Measurements from ENCODE around the gene FRMD4A.

DNA sequence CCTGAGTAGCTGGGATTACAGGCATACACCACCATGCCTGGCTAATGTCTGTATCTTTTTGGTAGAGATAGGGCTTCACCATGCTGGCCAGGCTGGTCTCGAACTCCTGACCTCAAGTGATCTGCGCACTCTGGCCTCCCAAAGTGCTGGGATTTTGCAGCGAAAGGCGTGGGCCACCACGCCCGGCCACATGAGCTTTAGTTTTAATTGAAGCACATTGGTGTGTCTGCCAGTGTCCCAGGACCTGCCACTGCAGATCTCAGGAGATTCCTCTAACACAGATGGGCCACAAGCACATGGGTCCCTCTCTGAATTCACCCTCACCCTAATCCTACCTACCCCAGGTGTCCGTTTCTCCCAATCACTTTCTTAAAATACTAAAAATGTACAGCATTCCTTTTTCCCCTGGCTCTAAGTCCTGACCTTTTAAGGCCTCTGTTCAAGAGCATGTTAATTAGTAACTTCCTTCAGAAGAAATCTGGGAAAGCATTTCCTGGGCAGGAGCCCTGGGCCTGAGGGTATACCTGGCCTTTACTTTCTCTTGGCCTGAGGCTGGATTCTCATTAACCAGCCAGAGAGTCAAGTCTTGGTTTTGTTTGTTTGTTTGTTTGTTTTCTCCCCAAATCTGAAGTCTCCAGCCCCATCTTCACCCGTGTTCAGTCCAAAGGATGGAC, 661.4 kb downstream of the FRMD4A start:
- TF ChIP-seq, protein P1, sequence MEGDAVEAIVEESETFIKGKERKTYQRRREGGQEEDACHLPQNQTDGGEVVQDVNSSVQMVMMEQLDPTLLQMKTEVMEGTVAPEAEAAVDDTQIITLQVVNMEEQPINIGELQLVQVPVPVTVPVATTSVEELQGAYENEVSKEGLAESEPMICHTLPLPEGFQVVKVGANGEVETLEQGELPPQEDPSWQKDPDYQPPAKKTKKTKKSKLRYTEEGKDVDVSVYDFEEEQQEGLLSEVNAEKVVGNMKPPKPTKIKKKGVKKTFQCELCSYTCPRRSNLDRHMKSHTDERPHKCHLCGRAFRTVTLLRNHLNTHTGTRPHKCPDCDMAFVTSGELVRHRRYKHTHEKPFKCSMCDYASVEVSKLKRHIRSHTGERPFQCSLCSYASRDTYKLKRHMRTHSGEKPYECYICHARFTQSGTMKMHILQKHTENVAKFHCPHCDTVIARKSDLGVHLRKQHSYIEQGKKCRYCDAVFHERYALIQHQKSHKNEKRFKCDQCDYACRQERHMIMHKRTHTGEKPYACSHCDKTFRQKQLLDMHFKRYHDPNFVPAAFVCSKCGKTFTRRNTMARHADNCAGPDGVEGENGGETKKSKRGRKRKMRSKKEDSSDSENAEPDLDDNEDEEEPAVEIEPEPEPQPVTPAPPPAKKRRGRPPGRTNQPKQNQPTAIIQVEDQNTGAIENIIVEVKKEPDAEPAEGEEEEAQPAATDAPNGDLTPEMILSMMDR (IDR thresholded peaks at IDR 0.05; ENCODE audit: low read length): no peak
- TF ChIP-seq EZH2 (optimal IDR thresholded peaks at IDR 0.05; ENCODE audit: low read depth, low read length): no peak

All from MM.1S (cell line).